Nephron progenitor cell (in vitro differentiated cells): ENCODE data around the gene PRPH.
A peak's percentile ranks its signal among the peaks of the same experiment; 100 is the strongest.
"Not testable (repeated sequence)": the region's sequence is repeated elsewhere in the genome, so short reads cannot be mapped to it uniquely, and the experiment has no call there.

Experiments
- DNase-seq: peaks from one replicate; pipeline ENCODE4 v3.0.0; 2021
- H3K27ac Mint-ChIP-seq: 2 replicates; pipeline ENCODE4 v1.8.0; 2021; ENCODE audit warnings: mild to moderate bottlenecking, moderate library complexity, mixed read lengths
- H3K27me3 Mint-ChIP-seq: 2 replicates; pipeline ENCODE4 v1.8.0; 2021; ENCODE audit warnings: mild to moderate bottlenecking, low read depth, mixed read lengths; ENCODE audit not compliant: poor library complexity
- H3K36me3 Mint-ChIP-seq: 2 replicates; pipeline ENCODE4 v1.8.0; 2021; ENCODE audit warnings: low read depth, mixed read lengths
- H3K4me1 Mint-ChIP-seq: 2 replicates; pipeline ENCODE4 v1.8.0; 2021; ENCODE audit warnings: mixed read lengths
- H3K4me3 Mint-ChIP-seq: 2 replicates; pipeline ENCODE4 v1.8.0; 2021; ENCODE audit warnings: mild to moderate bottlenecking, moderate library complexity, mixed read lengths
- H3K9me3 Mint-ChIP-seq: 2 replicates; pipeline ENCODE4 v1.8.0; 2021; ENCODE audit warnings: mild to moderate bottlenecking, moderate library complexity, mixed read lengths
- CTCF ChIP-seq: fragments of 200-600 bp; sonication (generic); IDR thresholded peaks from 2 replicates; pipeline ENCODE4 v1.5.0; 2021; ENCODE audit warnings: antibody characterized with exemption

Gene PRPH

GRCh38 chr12:49276304-49277290 lies 18.4 kb upstream of the PRPH start:
- DNase-seq = no peak
- H3K4me1 Mint-ChIP-seq = peaks cover 15% of the 10 kb centered on the region
- H3K9me3 Mint-ChIP-seq = peaks cover 3% of the 10 kb centered on the region
- H3K36me3 Mint-ChIP-seq = peaks cover 12% of the 10 kb centered on the region
- peak overlapping the region; percentile 12 for H3K27ac Mint-ChIP-seq
- TF ChIP-seq CTCF = no peak
- H3K4me3 Mint-ChIP-seq = no peak overlapping the region
- H3K27me3 Mint-ChIP-seq = peaks cover 10% of the 10 kb centered on the region

- TF ChIP-seq CTCF = no peak
- Mint-ChIP-seq H3K36me3 (peaks cover 9% of the 10 kb centered on the region), H3K9me3 (peaks cover 3% of the 10 kb centered on the region), H3K4me3 (no peak overlapping the region), H3K4me1 (peaks cover 15% of the 10 kb centered on the region), H3K27me3 (peaks cover 10% of the 10 kb centered on the region), H3K27ac (no peak overlapping the region)
- no peak for DNase-seq
Observed at GRCh38 chr12:49277466-49277865, 17.5 kb upstream of the PRPH start.

GRCh38 chr12:49279706-49280159 lies 15.2 kb upstream of the PRPH start:
- Mint-ChIP-seq H3K27ac (peak overlapping the region; percentile 6), H3K9me3 (peaks cover 3% of the 10 kb centered on the region), H3K27me3 (peaks cover 14% of the 10 kb centered on the region), H3K36me3 (no peaks in the 10 kb centered on the region), H3K4me3 (no peak overlapping the region), H3K4me1 (peaks cover 18% of the 10 kb centered on the region)
- DNase-seq = no peak
- no peak for TF ChIP-seq CTCF

- not testable (repeated sequence) for H3K4me3 Mint-ChIP-seq, DNase-seq, H3K9me3 Mint-ChIP-seq, H3K27ac Mint-ChIP-seq, H3K36me3 Mint-ChIP-seq
- H3K4me1 Mint-ChIP-seq = peaks cover 20% of the 10 kb centered on the region
- H3K27me3 Mint-ChIP-seq = peaks cover 14% of the 10 kb centered on the region
Observed at GRCh38 chr12:49280545-49280944, 14.4 kb upstream of the PRPH start.

- Mint-ChIP-seq H3K4me1 (peaks cover 20% of the 10 kb centered on the region), H3K27ac (no peak overlapping the region), H3K9me3 (peaks cover 8% of the 10 kb centered on the region), H3K4me3 (no peak overlapping the region), H3K36me3 (no peaks in the 10 kb centered on the region), H3K27me3 (peaks cover 16% of the 10 kb centered on the region)
- TF ChIP-seq CTCF = no peak
- DNase-seq = no peak
Observed at GRCh38 chr12:49282302-49282701, 12.6 kb upstream of the PRPH start.

- not testable (repeated sequence) for H3K4me3 Mint-ChIP-seq, DNase-seq, H3K27ac Mint-ChIP-seq, H3K9me3 Mint-ChIP-seq, H3K36me3 Mint-ChIP-seq
- peaks cover 22% of the 10 kb centered on the region for H3K27me3 Mint-ChIP-seq
- peaks cover 23% of the 10 kb centered on the region for H3K4me1 Mint-ChIP-seq
Observed at GRCh38 chr12:49282740-49283375, 12.1 kb upstream of the PRPH start.
